SK-N-SH treated with all-trans-retinoic acid at 6 μM for 48 hours (cell line): Measurements from ENCODE around the gene A3GALT2.

Experiments used
- ATAC-seq: fragments of 200-7000 bp; cut with Tn5 transposase; 3 replicates; pipeline ENCODE4 v1.9.1; 2020; ENCODE audit warnings: mild to moderate bottlenecking, moderate library complexity
- ARNTL ChIP-seq: fragments of 450-650 bp; formaldehyde crosslinking; IDR thresholded peaks from 2 replicates; pipeline ENCODE4 v1.5.0; 2020; ENCODE audit warnings: low read depth, mild to moderate bottlenecking, moderate library complexity, borderline replicate concordance
- BACH2 ChIP-seq: fragments of 250-450 bp; sonication (Bioruptor Pico); IDR thresholded peaks from 2 replicates; pipeline ENCODE4 v1.9.0; 2021; ENCODE audit warnings: mild to moderate bottlenecking, borderline replicate concordance
- CSDC2 ChIP-seq: fragments of 250-450 bp; sonication (Bioruptor Pico); IDR thresholded peaks from 2 replicates; pipeline ENCODE4 v1.5.0; 2020; ENCODE audit warnings: mild to moderate bottlenecking, moderate library complexity
- ESRRG ChIP-seq: fragments of 250-450 bp; sonication (Bioruptor Pico); IDR thresholded peaks from 2 replicates; pipeline ENCODE4 v1.6.1; 2021; ENCODE audit warnings: mild to moderate bottlenecking
- GLIS3 ChIP-seq: fragments of 250-450 bp; sonication (Bioruptor Pico); IDR thresholded peaks from 2 replicates; pipeline ENCODE4 v1.5.0; 2020; ENCODE audit warnings: mild to moderate bottlenecking, moderate library complexity
- ISL1 ChIP-seq: fragments of 250-450 bp; sonication (Bioruptor Pico); IDR thresholded peaks from 2 replicates; pipeline ENCODE4 v2.1.2; 2022; ENCODE audit warnings: mild to moderate bottlenecking, moderate library complexity
- PPARA ChIP-seq: fragments of 250-450 bp; sonication (Bioruptor Pico); IDR thresholded peaks from 2 replicates; pipeline ENCODE4 v1.5.0; 2020; ENCODE audit warnings: mild to moderate bottlenecking, borderline replicate concordance
- RARB ChIP-seq: fragments of 250-450 bp; sonication (Bioruptor Pico); IDR thresholded peaks from 2 replicates; pipeline ENCODE4 v1.8.0; 2021; ENCODE audit warnings: mild to moderate bottlenecking, moderate library complexity
- SNAI2 ChIP-seq: fragments of 250-450 bp; sonication (Bioruptor Pico); IDR thresholded peaks from 2 replicates; pipeline ENCODE4 v1.5.0; 2020; ENCODE audit warnings: mild to moderate bottlenecking, moderate library complexity
- TCF4 ChIP-seq: fragments of 250-450 bp; sonication (Bioruptor Pico); IDR thresholded peaks from 2 replicates; pipeline ENCODE4 v1.8.0; 2021; ENCODE audit warnings: mild to moderate bottlenecking, moderate library complexity, borderline replicate concordance
- TOX ChIP-seq: fragments of 250-450 bp; sonication (Bioruptor Pico); IDR thresholded peaks from 2 replicates; pipeline ENCODE4 v1.8.0; 2021; ENCODE audit warnings: mild to moderate bottlenecking, moderate library complexity, borderline replicate concordance
- ZFP3 ChIP-seq: fragments of 250-450 bp; sonication (Bioruptor Pico); IDR thresholded peaks from 2 replicates; pipeline ENCODE4 v1.5.0; 2020; ENCODE audit warnings: mild to moderate bottlenecking, moderate library complexity
- ZFP30 ChIP-seq: fragments of 450-650 bp; formaldehyde crosslinking; IDR thresholded peaks from 2 replicates; pipeline ENCODE4 v1.5.0; 2022; ENCODE audit warnings: mild to moderate bottlenecking, moderate library complexity
- ZNF565 ChIP-seq: fragments of 450-650 bp; formaldehyde crosslinking; conservative IDR thresholded peaks from 2 replicates; pipeline ENCODE4 v1.5.0; 2020; ENCODE audit warnings: low read depth, mild to moderate bottlenecking, moderate library complexity
- ZNF70 ChIP-seq: fragments of 450-650 bp; formaldehyde crosslinking; IDR thresholded peaks from 2 replicates; pipeline ENCODE4 v1.5.0; 2020; ENCODE audit warnings: mild to moderate bottlenecking, moderate library complexity
- ZNF8 ChIP-seq: fragments of 450-650 bp; formaldehyde crosslinking; IDR thresholded peaks from 2 replicates; pipeline ENCODE4 v1.5.0; 2020; ENCODE audit warnings: mild to moderate bottlenecking, moderate library complexity
- TF ChIP-seq, protein P1 (sequence below): fragments of 250-450 bp; sonication (Bioruptor Pico); IDR thresholded peaks from 2 replicates; pipeline ENCODE4 v1.5.1; 2020; ENCODE audit warnings: low read depth, mild to moderate bottlenecking, moderate library complexity
- TF ChIP-seq, protein P2 (sequence below): fragments of 250-450 bp; sonication (Bioruptor Pico); IDR thresholded peaks from 2 replicates; pipeline ENCODE4 v1.8.0; 2021; ENCODE audit warnings: low read depth, mild to moderate bottlenecking, moderate library complexity, borderline replicate concordance
- TF ChIP-seq, protein P3 (sequence below): fragments of 250-450 bp; sonication (Bioruptor Pico); IDR thresholded peaks from 2 replicates; pipeline ENCODE4 v1.5.1; 2021; ENCODE audit warnings: mild to moderate bottlenecking, moderate library complexity
- TF ChIP-seq, protein P4 (sequence below): fragments of 250-450 bp; sonication (Bioruptor Pico); IDR thresholded peaks from 2 replicates; pipeline ENCODE4 v1.8.0; 2020; ENCODE audit warnings: mild to moderate bottlenecking, moderate library complexity, borderline replicate concordance
- TF ChIP-seq, protein P5 (sequence below): fragments of 250-450 bp; sonication (Bioruptor Pico); IDR thresholded peaks from 2 replicates; pipeline ENCODE4 v1.5.0; 2020; ENCODE audit warnings: mild to moderate bottlenecking, moderate library complexity

The A3GALT2 gene

DNA sequence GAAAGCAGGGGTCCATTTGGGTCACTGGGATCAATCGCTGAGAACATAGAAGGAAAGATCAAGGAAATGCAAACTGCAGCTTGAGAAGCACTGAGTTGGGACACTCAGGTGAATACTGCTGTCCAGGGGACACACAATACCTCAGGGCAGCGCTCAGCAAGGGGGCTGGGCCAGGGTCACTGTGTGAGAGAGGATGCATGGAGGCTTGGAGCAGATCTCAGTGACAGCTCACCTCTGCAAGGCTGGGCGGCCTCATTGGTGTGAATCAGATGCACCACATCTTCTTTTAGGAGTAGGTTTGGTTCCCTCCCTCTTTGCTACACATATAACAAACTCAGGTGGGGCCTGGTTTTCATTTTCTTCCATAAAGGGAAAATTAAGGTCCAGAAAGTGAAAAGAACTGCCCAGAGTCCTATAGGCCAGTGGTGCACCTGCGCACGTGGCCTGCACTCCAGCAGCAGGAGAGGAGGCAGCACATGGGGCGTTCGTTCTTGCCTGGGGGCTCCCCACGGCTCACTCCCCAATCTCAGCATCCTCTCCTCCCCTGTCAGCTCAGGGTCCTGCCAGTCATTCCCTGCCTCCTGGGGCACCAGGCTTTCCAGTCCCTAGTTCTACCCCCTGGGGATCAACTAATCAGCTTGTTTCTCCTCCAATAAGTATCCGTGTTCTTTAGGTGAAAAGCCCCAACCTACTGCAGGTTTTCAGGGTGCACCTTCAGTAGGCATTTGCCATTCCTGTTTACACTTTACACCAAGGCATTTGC is 1.5 kb downstream of the A3GALT2 start:
- ATAC-seq = peak; percentile 3; the same call in 2 of the 3 replicates

DNA sequence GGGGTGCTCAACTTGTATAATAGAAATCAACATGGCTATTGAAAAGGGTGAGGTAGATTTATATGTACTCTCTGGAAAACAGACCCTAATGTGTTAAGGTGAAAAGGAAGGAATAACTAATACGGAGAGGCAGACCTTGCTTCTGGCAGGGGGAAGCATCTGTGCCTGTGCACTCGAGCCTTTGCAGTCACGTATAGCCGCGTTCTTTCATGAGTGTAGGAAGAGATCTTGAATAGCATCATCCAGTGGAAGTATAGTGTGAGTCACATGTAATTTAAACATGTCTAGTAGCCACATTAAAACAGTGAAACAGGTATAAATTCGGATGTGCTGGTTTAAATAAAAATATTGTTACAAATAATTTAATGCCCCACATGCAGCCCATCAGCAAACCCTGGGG is 3.0 kb downstream of the A3GALT2 start:
- ATAC-seq = no peak
- TF ChIP-seq GLIS3 (no peak), TOX (CRISPR knock-in tag) (no peak), ZNF565 (no peak), ZFP30 (CRISPR knock-in tag) (no peak), ISL1 (CRISPR knock-in tag) (no peak), TCF4 (CRISPR knock-in tag) (no peak), CSDC2 (CRISPR knock-in tag) (no peak), ESRRG (no peak), BACH2 (CRISPR knock-in tag) (no peak), ZNF8 (CRISPR knock-in tag) (no peak), ARNTL (no peak), RARB (CRISPR knock-in tag) (no peak), PPARA (CRISPR knock-in tag) (no peak), SNAI2 (no peak), ZNF70 (CRISPR knock-in tag) (no peak)
- TF ChIP-seq, protein P1, sequence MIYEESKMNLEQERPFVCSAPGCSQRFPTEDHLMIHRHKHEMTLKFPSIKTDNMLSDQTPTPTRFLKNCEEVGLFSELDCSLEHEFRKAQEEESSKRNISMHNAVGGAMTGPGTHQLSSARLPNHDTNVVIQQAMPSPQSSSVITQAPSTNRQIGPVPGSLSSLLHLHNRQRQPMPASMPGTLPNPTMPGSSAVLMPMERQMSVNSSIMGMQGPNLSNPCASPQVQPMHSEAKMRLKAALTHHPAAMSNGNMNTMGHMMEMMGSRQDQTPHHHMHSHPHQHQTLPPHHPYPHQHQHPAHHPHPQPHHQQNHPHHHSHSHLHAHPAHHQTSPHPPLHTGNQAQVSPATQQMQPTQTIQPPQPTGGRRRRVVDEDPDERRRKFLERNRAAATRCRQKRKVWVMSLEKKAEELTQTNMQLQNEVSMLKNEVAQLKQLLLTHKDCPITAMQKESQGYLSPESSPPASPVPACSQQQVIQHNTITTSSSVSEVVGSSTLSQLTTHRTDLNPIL (CRISPR knock-in tag) = no peak
- TF ChIP-seq, protein P2, sequence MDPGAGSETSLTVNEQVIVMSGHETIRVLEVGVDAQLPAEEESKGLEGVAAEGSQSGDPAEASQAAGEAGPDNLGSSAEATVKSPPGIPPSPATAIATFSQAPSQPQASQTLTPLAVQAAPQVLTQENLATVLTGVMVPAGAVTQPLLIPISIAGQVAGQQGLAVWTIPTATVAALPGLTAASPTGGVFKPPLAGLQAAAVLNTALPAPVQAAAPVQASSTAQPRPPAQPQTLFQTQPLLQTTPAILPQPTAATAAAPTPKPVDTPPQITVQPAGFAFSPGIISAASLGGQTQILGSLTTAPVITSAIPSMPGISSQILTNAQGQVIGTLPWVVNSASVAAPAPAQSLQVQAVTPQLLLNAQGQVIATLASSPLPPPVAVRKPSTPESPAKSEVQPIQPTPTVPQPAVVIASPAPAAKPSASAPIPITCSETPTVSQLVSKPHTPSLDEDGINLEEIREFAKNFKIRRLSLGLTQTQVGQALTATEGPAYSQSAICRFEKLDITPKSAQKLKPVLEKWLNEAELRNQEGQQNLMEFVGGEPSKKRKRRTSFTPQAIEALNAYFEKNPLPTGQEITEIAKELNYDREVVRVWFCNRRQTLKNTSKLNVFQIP = no peak
- TF ChIP-seq, protein P3, sequence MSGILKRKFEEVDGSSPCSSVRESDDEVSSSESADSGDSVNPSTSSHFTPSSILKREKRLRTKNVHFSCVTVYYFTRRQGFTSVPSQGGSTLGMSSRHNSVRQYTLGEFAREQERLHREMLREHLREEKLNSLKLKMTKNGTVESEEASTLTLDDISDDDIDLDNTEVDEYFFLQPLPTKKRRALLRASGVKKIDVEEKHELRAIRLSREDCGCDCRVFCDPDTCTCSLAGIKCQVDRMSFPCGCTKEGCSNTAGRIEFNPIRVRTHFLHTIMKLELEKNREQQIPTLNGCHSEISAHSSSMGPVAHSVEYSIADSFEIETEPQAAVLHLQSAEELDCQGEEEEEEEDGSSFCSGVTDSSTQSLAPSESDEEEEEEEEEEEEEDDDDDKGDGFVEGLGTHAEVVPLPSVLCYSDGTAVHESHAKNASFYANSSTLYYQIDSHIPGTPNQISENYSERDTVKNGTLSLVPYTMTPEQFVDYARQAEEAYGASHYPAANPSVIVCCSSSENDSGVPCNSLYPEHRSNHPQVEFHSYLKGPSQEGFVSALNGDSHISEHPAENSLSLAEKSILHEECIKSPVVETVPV = no peak

More for the DNA sequence above, 1.5 kb downstream of the A3GALT2 start:
- no peak for TF ChIP-seq RARB (CRISPR knock-in tag)
- no peak for TF ChIP-seq ISL1 (CRISPR knock-in tag)
- no peak for TF ChIP-seq PPARA (CRISPR knock-in tag)
- TF ChIP-seq, protein P4, sequence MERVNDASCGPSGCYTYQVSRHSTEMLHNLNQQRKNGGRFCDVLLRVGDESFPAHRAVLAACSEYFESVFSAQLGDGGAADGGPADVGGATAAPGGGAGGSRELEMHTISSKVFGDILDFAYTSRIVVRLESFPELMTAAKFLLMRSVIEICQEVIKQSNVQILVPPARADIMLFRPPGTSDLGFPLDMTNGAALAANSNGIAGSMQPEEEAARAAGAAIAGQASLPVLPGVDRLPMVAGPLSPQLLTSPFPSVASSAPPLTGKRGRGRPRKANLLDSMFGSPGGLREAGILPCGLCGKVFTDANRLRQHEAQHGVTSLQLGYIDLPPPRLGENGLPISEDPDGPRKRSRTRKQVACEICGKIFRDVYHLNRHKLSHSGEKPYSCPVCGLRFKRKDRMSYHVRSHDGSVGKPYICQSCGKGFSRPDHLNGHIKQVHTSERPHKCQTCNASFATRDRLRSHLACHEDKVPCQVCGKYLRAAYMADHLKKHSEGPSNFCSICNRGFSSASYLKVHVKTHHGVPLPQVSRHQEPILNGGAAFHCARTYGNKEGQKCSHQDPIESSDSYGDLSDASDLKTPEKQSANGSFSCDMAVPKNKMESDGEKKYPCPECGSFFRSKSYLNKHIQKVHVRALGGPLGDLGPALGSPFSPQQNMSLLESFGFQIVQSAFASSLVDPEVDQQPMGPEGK (CRISPR knock-in tag) = no peak
- TF ChIP-seq, protein P2 = no peak
- no peak for TF ChIP-seq SNAI2
- TF ChIP-seq, protein P1 (CRISPR knock-in tag) = no peak
- TF ChIP-seq GLIS3 = no peak
- TF ChIP-seq BACH2 (CRISPR knock-in tag) = no peak
- TF ChIP-seq TCF4 (CRISPR knock-in tag) = no peak
- TF ChIP-seq ZFP30 (CRISPR knock-in tag) = no peak
- TF ChIP-seq CSDC2 (CRISPR knock-in tag) = no peak
- TF ChIP-seq ZNF70 (CRISPR knock-in tag) = no peak
- TF ChIP-seq ZNF565 = no peak
- TF ChIP-seq ZFP3 (CRISPR knock-in tag) = no peak
- no peak for TF ChIP-seq ESRRG
- TF ChIP-seq, protein P5, sequence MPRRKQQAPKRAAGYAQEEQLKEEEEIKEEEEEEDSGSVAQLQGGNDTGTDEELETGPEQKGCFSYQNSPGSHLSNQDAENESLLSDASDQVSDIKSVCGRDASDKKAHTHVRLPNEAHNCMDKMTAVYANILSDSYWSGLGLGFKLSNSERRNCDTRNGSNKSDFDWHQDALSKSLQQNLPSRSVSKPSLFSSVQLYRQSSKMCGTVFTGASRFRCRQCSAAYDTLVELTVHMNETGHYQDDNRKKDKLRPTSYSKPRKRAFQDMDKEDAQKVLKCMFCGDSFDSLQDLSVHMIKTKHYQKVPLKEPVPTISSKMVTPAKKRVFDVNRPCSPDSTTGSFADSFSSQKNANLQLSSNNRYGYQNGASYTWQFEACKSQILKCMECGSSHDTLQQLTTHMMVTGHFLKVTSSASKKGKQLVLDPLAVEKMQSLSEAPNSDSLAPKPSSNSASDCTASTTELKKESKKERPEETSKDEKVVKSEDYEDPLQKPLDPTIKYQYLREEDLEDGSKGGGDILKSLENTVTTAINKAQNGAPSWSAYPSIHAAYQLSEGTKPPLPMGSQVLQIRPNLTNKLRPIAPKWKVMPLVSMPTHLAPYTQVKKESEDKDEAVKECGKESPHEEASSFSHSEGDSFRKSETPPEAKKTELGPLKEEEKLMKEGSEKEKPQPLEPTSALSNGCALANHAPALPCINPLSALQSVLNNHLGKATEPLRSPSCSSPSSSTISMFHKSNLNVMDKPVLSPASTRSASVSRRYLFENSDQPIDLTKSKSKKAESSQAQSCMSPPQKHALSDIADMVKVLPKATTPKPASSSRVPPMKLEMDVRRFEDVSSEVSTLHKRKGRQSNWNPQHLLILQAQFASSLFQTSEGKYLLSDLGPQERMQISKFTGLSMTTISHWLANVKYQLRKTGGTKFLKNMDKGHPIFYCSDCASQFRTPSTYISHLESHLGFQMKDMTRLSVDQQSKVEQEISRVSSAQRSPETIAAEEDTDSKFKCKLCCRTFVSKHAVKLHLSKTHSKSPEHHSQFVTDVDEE (CRISPR knock-in tag) = no peak
- TF ChIP-seq ARNTL = no peak
